ENCODE data around the gene ARPP19. TPM values are rescaled to one million over a fixed set of nuclear protein-coding genes. Genes with fewer than 3 reads are reported as not detected.

ARPP19 gene
- total and polyA plus RNA-seq, 9 of the 15 experiments (the other 6 are each of a cell fraction or from before 2014, with no cell fraction given), result 33.3 to 102 (median 60.5) TPM

DNA sequence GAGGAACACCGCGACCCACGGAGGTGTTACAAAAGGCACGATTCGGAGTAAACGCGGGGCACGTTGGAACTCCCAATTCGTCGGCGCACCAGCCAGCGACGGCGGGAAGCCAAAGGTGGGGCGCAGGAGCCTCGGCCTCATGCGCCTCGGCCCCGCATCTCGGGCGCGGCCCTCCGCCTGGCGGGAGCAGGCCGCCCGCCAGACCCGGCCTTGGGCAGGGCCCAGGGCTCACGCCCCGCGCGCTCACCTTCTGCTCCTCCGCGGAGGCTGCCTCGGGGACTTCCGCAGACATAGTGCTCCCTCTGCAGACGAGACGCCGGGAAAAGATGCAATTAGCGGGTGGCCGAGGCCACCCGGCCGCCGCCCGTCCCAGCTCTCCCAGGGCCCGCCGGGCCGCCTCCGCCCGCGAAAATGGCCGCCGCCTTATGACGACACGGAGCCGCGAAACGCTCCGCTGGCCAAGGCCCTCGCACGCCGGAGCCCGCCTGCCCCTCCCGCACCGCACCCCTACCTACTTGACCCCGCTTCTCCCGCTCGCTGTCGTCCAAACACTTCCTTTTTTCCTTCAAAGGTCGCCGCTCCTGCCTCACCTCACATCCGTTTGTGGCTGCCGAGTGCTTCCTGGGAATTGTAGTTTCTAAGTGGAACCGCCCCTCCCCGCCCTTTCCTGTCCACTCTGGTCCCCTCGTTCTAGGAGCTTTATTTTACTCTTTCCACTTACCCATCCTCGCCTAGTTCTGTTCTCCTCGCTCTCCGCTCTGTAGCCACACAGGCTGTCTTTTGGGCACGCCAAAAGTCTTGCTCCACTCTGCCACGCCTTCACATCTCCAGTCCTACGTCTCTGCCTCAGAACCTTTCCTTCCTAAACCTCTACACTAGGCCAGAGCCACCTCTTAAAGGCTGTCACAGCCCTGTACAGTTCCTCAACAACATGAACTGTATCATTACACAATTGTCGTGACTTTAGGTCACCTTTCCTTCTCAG lies at the start of gene ARPP19 (continued):
- TF ChIP-seq, protein P1, sequence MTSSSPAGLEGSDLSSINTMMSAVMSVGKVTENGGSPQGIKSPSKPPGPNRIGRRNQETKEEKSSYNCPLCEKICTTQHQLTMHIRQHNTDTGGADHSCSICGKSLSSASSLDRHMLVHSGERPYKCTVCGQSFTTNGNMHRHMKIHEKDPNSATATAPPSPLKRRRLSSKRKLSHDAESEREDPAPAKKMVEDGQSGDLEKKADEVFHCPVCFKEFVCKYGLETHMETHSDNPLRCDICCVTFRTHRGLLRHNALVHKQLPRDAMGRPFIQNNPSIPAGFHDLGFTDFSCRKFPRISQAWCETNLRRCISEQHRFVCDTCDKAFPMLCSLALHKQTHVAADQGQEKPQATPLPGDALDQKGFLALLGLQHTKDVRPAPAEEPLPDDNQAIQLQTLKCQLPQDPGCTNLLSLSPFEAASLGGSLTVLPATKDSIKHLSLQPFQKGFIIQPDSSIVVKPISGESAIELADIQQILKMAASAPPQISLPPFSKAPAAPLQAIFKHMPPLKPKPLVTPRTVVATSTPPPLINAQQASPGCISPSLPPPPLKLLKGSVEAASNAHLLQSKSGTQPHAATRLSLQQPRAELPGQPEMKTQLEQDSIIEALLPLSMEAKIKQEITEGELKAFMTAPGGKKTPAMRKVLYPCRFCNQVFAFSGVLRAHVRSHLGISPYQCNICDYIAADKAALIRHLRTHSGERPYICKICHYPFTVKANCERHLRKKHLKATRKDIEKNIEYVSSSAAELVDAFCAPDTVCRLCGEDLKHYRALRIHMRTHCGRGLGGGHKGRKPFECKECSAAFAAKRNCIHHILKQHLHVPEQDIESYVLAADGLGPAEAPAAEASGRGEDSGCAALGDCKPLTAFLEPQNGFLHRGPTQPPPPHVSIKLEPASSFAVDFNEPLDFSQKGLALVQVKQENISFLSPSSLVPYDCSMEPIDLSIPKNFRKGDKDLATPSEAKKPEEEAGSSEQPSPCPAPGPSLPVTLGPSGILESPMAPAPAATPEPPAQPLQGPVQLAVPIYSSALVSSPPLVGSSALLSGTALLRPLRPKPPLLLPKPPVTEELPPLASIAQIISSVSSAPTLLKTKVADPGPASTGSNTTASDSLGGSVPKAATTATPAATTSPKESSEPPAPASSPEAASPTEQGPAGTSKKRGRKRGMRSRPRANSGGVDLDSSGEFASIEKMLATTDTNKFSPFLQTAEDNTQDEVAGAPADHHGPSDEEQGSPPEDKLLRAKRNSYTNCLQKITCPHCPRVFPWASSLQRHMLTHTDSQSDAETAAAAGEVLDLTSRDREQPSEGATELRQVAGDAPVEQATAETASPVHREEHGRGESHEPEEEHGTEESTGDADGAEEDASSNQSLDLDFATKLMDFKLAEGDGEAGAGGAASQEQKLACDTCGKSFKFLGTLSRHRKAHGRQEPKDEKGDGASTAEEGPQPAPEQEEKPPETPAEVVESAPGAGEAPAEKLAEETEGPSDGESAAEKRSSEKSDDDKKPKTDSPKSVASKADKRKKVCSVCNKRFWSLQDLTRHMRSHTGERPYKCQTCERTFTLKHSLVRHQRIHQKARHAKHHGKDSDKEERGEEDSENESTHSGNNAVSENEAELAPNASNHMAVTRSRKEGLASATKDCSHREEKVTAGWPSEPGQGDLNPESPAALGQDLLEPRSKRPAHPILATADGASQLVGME (CRISPR knock-in tag; IDR thresholded peaks at IDR 0.05), result no peak
- TF ChIP-seq PML (IDR thresholded peaks at IDR 0.05; ENCODE audit: low read length) (peak; percentile 56; the same call in 1 of the 2 replicates), ZNF586 (CRISPR knock-in tag; conservative IDR thresholded peaks at IDR 0.05) (no peak), ZNF311 (CRISPR knock-in tag; IDR thresholded peaks at IDR 0.05) (no peak), ZNF445 (CRISPR knock-in tag; IDR thresholded peaks at IDR 0.05; ENCODE audit: low read depth) (no peak), GTF2A2 (tag; IDR thresholded peaks at IDR 0.05) (0 out of 2 replicates have a peak, but pooled peaks have one; percentile 47), CBX5 (IDR thresholded peaks at IDR 0.05; ENCODE audit: borderline replicate concordance, low read depth) (peak; percentile 56), ZNF764 (CRISPR knock-in tag; IDR thresholded peaks at IDR 0.05; ENCODE audit: low read depth) (no peak), CREM (IDR thresholded peaks at IDR 0.05; ENCODE audit: low read depth) (no peak; the same call in none of the 2 replicates), KAT2B (IDR thresholded peaks at IDR 0.05; ENCODE audit: low read depth, low read length) (no peak), GATAD2B (IDR thresholded peaks at IDR 0.05; ENCODE audit: borderline replicate concordance) (peak; percentile 58; the same call in 1 of the 2 replicates)
- TF ChIP-seq, protein P2, sequence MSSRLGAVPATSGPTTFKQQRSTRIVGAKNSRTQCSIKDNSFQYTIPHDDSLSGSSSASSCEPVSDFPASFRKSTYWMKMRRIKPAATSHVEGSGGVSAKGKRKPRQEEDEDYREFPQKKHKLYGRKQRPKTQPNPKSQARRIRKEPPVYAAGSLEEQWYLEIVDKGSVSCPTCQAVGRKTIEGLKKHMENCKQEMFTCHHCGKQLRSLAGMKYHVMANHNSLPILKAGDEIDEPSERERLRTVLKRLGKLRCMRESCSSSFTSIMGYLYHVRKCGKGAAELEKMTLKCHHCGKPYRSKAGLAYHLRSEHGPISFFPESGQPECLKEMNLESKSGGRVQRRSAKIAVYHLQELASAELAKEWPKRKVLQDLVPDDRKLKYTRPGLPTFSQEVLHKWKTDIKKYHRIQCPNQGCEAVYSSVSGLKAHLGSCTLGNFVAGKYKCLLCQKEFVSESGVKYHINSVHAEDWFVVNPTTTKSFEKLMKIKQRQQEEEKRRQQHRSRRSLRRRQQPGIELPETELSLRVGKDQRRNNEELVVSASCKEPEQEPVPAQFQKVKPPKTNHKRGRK (tag; IDR thresholded peaks at IDR 0.05), result no peak
- TF ChIP-seq, protein P3, sequence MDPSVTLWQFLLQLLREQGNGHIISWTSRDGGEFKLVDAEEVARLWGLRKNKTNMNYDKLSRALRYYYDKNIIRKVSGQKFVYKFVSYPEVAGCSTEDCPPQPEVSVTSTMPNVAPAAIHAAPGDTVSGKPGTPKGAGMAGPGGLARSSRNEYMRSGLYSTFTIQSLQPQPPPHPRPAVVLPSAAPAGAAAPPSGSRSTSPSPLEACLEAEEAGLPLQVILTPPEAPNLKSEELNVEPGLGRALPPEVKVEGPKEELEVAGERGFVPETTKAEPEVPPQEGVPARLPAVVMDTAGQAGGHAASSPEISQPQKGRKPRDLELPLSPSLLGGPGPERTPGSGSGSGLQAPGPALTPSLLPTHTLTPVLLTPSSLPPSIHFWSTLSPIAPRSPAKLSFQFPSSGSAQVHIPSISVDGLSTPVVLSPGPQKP (CRISPR knock-in tag; IDR thresholded peaks at IDR 0.05), result no peak
- TF ChIP-seq, protein P4, sequence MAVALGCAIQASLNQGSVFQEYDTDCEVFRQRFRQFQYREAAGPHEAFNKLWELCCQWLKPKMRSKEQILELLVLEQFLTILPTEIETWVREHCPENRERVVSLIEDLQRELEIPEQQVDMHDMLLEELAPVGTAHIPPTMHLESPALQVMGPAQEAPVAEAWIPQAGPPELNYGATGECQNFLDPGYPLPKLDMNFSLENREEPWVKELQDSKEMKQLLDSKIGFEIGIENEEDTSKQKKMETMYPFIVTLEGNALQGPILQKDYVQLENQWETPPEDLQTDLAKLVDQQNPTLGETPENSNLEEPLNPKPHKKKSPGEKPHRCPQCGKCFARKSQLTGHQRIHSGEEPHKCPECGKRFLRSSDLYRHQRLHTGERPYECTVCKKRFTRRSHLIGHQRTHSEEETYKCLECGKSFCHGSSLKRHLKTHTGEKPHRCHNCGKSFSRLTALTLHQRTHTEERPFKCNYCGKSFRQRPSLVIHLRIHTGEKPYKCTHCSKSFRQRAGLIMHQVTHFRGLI (CRISPR knock-in tag; IDR thresholded peaks at IDR 0.05), result no peak
- TF ChIP-seq, protein P5, sequence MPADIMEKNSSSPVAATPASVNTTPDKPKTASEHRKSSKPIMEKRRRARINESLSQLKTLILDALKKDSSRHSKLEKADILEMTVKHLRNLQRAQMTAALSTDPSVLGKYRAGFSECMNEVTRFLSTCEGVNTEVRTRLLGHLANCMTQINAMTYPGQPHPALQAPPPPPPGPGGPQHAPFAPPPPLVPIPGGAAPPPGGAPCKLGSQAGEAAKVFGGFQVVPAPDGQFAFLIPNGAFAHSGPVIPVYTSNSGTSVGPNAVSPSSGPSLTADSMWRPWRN (IDR thresholded peaks at IDR 0.05; ENCODE audit: low read depth), result no peak
